ENCODE results near the gene NOXA1.
"Not testable (repeated sequence)": the region's sequence is repeated elsewhere in the genome, so short reads cannot be mapped to it uniquely, and the experiment has no call there.

NOXA1 gene

GRCh38 chr9:137386507-137387113 lies 36.6 kb upstream of the NOXA1 start:
- H2AK5ac ChIP-seq (ENCODE audit: low read length, severe bottlenecking); H2AFZ ChIP-seq (ENCODE audit: low read depth, low read length); H2BK120ac ChIP-seq (ENCODE audit: low read depth, low read length); H3K23ac ChIP-seq (ENCODE audit: low read length in 2 of 2); H3K27me3 ChIP-seq (ENCODE audit: control insufficient read depth in 1 of 2, insufficient read depth in 1 of 2, low read length in 2 of 2); H3K4ac ChIP-seq (ENCODE audit: low read depth in 1 of 2, low read length in 2 of 2); H2BK12ac ChIP-seq (ENCODE audit: low read length in 2 of 2); H3K9me3 ChIP-seq (ENCODE audit: control insufficient read depth, low read length); H4K91ac ChIP-seq (ENCODE audit: low read length); H3K27ac ChIP-seq (ENCODE audit: low read length, poor library complexity, severe bottlenecking); H3K79me1 ChIP-seq (replicated peaks; ENCODE audit: low read length, poor library complexity, severe bottlenecking); H2BK5ac ChIP-seq (ENCODE audit: low read depth, low read length, poor library complexity, severe bottlenecking); DNase-seq; H2BK15ac ChIP-seq (ENCODE audit: low read depth, poor library complexity, severe bottlenecking); H3K9ac ChIP-seq (ENCODE audit: low read length); H3K14ac ChIP-seq (ENCODE audit: low read length in 2 of 2); H3K4me3 ChIP-seq (ENCODE audit: insufficient read depth in 1 of 2, low read depth in 1 of 2, low read length in 2 of 2); H3K4me2 ChIP-seq (ENCODE audit: low read length, poor library complexity, severe bottlenecking); H3K18ac ChIP-seq (ENCODE audit: low read depth in 1 of 2, low read length in 2 of 2): not testable (repeated sequence)
- 83% methylated on average over 12 of the region's 12 CpGs for WGBS
- Histone ChIP-seq H4K8ac (ENCODE audit: low read length) (peak overlapping the region; percentile 42), H3K36me3 (ENCODE audit: control insufficient read depth in 1 of 2, insufficient read depth in 2 of 2, low read depth in 1 of 2, low read length in 2 of 2) (peaks cover 0 to 43% of the 10 kb centered on the region in 2 experiments), H3K4me1 (ENCODE audit: control insufficient read depth, insufficient read depth, low read depth, low read length) (peaks cover 12% of the 10 kb centered on the region)

- Histone ChIP-seq H2BK5ac (ENCODE audit: low read depth, low read length, poor library complexity, severe bottlenecking) (no peak overlapping the region), H2AK5ac (ENCODE audit: low read length, severe bottlenecking) (no peak overlapping the region), H4K8ac (ENCODE audit: low read length) (peak overlapping the region; percentile 38), H2AFZ (ENCODE audit: low read depth, low read length) (no peak overlapping the region), H3K23ac (ENCODE audit: low read length in 2 of 2) (no peak overlapping the region), H3K36me3 (ENCODE audit: control insufficient read depth in 1 of 2, insufficient read depth in 2 of 2, low read depth in 1 of 2, low read length in 2 of 2) (peaks cover 0 to 45% of the 10 kb centered on the region in 2 experiments), H3K4ac (ENCODE audit: low read depth in 1 of 2, low read length in 2 of 2) (no peak overlapping the region), H3K27me3 (ENCODE audit: control insufficient read depth in 1 of 2, insufficient read depth in 1 of 2, low read length in 2 of 2) (no peaks in the 10 kb centered on the region), H3K14ac (ENCODE audit: low read length in 2 of 2) (no peak overlapping the region), H4K91ac (ENCODE audit: low read length) (no peak overlapping the region), H3K18ac (ENCODE audit: low read depth in 1 of 2, low read length in 2 of 2) (no peak overlapping the region), H2BK12ac (ENCODE audit: low read length in 2 of 2) (no peak overlapping the region), H3K27ac (ENCODE audit: low read length, poor library complexity, severe bottlenecking) (no peak overlapping the region), H2BK120ac (ENCODE audit: low read depth, low read length) (no peak overlapping the region), H3K79me1 (replicated peaks; ENCODE audit: low read length, poor library complexity, severe bottlenecking) (no peaks in the 10 kb centered on the region), H3K4me3 (ENCODE audit: insufficient read depth in 1 of 2, low read depth in 1 of 2, low read length in 2 of 2) (no peak overlapping the region), H2BK15ac (ENCODE audit: low read depth, poor library complexity, severe bottlenecking) (no peak overlapping the region), H3K9ac (ENCODE audit: low read length) (no peak overlapping the region), H3K4me2 (ENCODE audit: low read length, poor library complexity, severe bottlenecking) (no peak overlapping the region), H3K4me1 (ENCODE audit: control insufficient read depth, insufficient read depth, low read depth, low read length) (peaks cover 10% of the 10 kb centered on the region), H3K9me3 (ENCODE audit: control insufficient read depth, low read length) (no peaks in the 10 kb centered on the region)
- 77% methylated on average over 32 of the region's 34 CpGs for WGBS
- no peak for DNase-seq
These were observed 35.9 kb upstream of the NOXA1 start for GRCh38 chr9:137387114-137387890.

DNA sequence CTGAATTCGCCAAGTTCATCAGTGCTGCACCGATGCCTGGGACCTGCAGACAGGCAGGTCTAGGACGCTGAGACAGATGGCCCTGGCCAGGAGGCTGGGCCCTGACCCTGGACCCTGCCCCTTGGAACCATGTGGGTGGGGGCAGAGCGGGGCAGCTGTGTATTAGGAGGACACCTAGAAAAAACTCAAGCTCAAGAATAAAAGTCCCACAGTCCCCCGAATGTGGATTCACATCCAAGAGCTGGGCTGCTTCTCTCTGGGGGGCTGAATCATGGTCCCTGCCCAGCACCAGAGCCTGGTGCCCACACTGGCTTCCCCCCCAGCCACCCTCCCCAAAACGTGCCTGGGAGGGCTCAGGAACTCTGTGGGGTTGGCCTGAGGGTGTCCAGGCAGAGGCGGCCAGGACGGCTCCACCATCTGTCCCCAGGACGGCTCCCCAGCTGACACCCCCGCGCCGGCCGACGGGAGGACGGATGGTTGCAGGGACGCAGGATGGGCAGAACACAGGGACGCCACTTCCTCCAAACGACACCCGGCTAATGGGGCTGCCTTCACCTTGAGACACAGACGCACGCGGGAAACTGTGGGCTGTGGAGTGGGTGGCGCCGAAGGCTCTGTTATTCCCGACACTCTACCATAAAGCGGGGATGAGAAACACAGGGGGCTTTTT lies 35.2 kb upstream of the NOXA1 start:
- no peak overlapping the region for H3K18ac ChIP-seq (ENCODE audit: low read depth in 1 of 2, low read length in 2 of 2)
- no peaks in the 10 kb centered on the region for H3K9me3 ChIP-seq (ENCODE audit: control insufficient read depth, low read length)
- no peak overlapping the region for H2BK5ac ChIP-seq (ENCODE audit: low read depth, low read length, poor library complexity, severe bottlenecking)
- H3K9ac ChIP-seq (ENCODE audit: low read length), result no peak overlapping the region
- H4K91ac ChIP-seq (ENCODE audit: low read length), result no peak overlapping the region
- H2AK5ac ChIP-seq (ENCODE audit: low read length, severe bottlenecking), result no peak overlapping the region
- peaks cover 10% of the 10 kb centered on the region for H3K4me1 ChIP-seq (ENCODE audit: control insufficient read depth, insufficient read depth, low read depth, low read length)
- H3K4me2 ChIP-seq (ENCODE audit: low read length, poor library complexity, severe bottlenecking), result no peak overlapping the region
- H2BK120ac ChIP-seq (ENCODE audit: low read depth, low read length), result no peak overlapping the region
- DNase-seq, result no peak
- H3K27ac ChIP-seq (ENCODE audit: low read length, poor library complexity, severe bottlenecking), result no peak overlapping the region
- H3K4ac ChIP-seq (ENCODE audit: low read depth in 1 of 2, low read length in 2 of 2), result no peak overlapping the region
- no peaks in the 10 kb centered on the region for H3K79me1 ChIP-seq (replicated peaks; ENCODE audit: low read length, poor library complexity, severe bottlenecking)
- H4K8ac ChIP-seq (ENCODE audit: low read length), result peak overlapping the region; percentile 38
- H3K36me3 ChIP-seq (ENCODE audit: control insufficient read depth in 1 of 2, insufficient read depth in 2 of 2, low read depth in 1 of 2, low read length in 2 of 2), result peaks cover 0 to 44% of the 10 kb centered on the region in 2 experiments
- WGBS, result 93% methylated on average over 26 of the region's 26 CpGs
- H3K14ac ChIP-seq (ENCODE audit: low read length in 2 of 2), result no peak overlapping the region
- H2BK12ac ChIP-seq (ENCODE audit: low read length in 2 of 2), result no peak overlapping the region
- no peak overlapping the region for H3K4me3 ChIP-seq (ENCODE audit: insufficient read depth in 1 of 2, low read depth in 1 of 2, low read length in 2 of 2)
- no peaks in the 10 kb centered on the region for H3K27me3 ChIP-seq (ENCODE audit: control insufficient read depth in 1 of 2, insufficient read depth in 1 of 2, low read length in 2 of 2)
- peak overlapping the region; percentile 38 for H2BK15ac ChIP-seq (ENCODE audit: low read depth, poor library complexity, severe bottlenecking)
- H2AFZ ChIP-seq (ENCODE audit: low read depth, low read length), result no peak overlapping the region
- no peak overlapping the region for H3K23ac ChIP-seq (ENCODE audit: low read length in 2 of 2)
